ENCODE data around the gene SMDT1.

DNA sequence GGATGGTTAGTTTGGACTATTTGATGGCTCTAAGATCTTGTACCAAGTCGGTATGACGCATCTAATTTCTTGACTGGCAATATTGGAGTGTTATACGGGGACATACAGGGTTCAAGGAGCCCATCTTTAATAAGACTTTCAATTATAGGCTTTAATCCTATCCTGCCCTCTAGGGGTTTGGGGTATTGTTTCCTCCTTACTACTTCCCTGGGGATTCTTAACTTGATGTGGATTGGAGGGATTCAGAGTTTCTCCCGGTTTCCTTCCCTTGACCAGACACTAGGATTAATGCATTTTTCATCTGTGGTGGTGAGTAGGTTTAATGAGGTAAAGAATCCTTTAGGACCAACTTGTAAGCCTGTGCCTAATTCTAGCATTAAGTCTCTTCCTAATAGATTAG, 32.3 kb downstream of the SMDT1 start:
- TF ChIP-seq EZH2 (optimal IDR thresholded peaks at IDR 0.05; ENCODE audit: low read depth, low read length) (no peak), CTCF (IDR thresholded peaks at IDR 0.05; ENCODE audit: low read length) (no peak), EZH2phosphoT487 (IDR thresholded peaks at IDR 0.05; ENCODE audit: low read length) (no peak)
